ENCODE measurements around the gene ZNF264. TPM values are rescaled to one million over a fixed set of nuclear protein-coding genes. Genes with fewer than 3 reads are reported as not detected.

The ZNF264 gene
- total and polyA plus RNA-seq, 8 donors: 3.2 to 53.0 (median 32.8) TPM

GRCh38 chr19:57161985-57162539 lies 29.2 kb upstream of the ZNF264 start:
- no peaks in the 10 kb centered on the region for H3K27me3 ChIP-seq
- peaks cover 0 to 54% (median 29%) of the 10 kb centered on the region in 4 donors for H3K9me3 ChIP-seq
- DNase-seq: no peak
- H3K36me3 ChIP-seq: no peaks in the 10 kb centered on the region
- H3K27ac ChIP-seq: no peak overlapping the region
- 78 to 84% (median 81%) methylated on average over 5 of the region's 5 CpGs for WGBS, 5 donors
- intact Hi-C loops (cut with DNase I; ENCODE audit: low total_unique reads): no loop called here
- H3K4me1 ChIP-seq: no peaks in the 10 kb centered on the region
- no peak for TF ChIP-seq POLR2A (IDR thresholded peaks at IDR 0.05)
- no peak for TF ChIP-seq CTCF (IDR thresholded peaks at IDR 0.05)
- TF ChIP-seq EP300 (IDR thresholded peaks at IDR 0.05): no peak
- TF ChIP-seq POLR2AphosphoS5 (IDR thresholded peaks at IDR 0.05): no peak
- no peak overlapping the region for H3K4me3 ChIP-seq

GRCh38 chr19:57165846-57166245 lies 25.5 kb upstream of the ZNF264 start:
- Histone ChIP-seq H3K36me3 (no peaks in the 10 kb centered on the region), H3K4me3 (no peak overlapping the region), H3K9me3 (peaks cover 4 to 30% (median 9%) of the 10 kb centered on the region in 4 donors), H3K4me1 (no peaks in the 10 kb centered on the region), H3K27me3 (no peaks in the 10 kb centered on the region), H3K27ac (no peak overlapping the region)
- no peak for TF ChIP-seq CTCF (IDR thresholded peaks at IDR 0.05)
- TF ChIP-seq POLR2A (IDR thresholded peaks at IDR 0.05): no peak
- intact Hi-C loops (cut with DNase I; ENCODE audit: low total_unique reads): no loop called here
- DNase-seq: no peak
- WGBS, 5 donors: 61 to 72% (median 67%) methylated on average over 7 of the region's 7 CpGs

GRCh38 chr19:57167385-57167784 lies 23.9 kb upstream of the ZNF264 start, which contains the start of gene DUXA:
DUXA (minus strand) TSS chr19:57167485; CDS start chr19:57167443, 42 bp downstream.
- no peak for DNase-seq
- 79 to 91% (median 82%) methylated on average over 6 of the region's 6 CpGs for WGBS, 5 donors
- peaks cover 4 to 31% (median 10%) of the 10 kb centered on the region in 4 donors for H3K9me3 ChIP-seq
- no peaks in the 10 kb centered on the region for H3K36me3 ChIP-seq
- intact Hi-C loops (cut with DNase I; ENCODE audit: low total_unique reads): no loop called here
- TF ChIP-seq EP300 (IDR thresholded peaks at IDR 0.05) (no peak), CTCF (IDR thresholded peaks at IDR 0.05) (no peak), POLR2AphosphoS5 (IDR thresholded peaks at IDR 0.05) (no peak), POLR2A (IDR thresholded peaks at IDR 0.05) (no peak)
- H3K27me3 ChIP-seq: peaks cover 0 to 3% (median 0%) of the 10 kb centered on the region in 3 donors
- H3K4me3 ChIP-seq: no peak within 1 kb of the TSS
- H3K4me1 ChIP-seq: peaks cover 0 to 8% (median 1%) of the 10 kb centered on the region in 4 donors
- H3K27ac ChIP-seq: no peak within 1 kb of the TSS

GRCh38 chr19:57171551-57172081 lies 19.7 kb upstream of the ZNF264 start:
- Histone ChIP-seq H3K4me3 (peak overlapping the region; percentile 23 to 39 (median 34)), H3K27me3 (peaks cover 0 to 5% (median 0%) of the 10 kb centered on the region in 3 donors), H3K4me1 (peaks cover 0 to 14% (median 5%) of the 10 kb centered on the region in 4 donors), H3K27ac (peak overlapping the region in 2 of 5 donors; percentile 52 to 60), H3K9me3 (peaks cover 0 to 41% (median 10%) of the 10 kb centered on the region in 4 donors), H3K36me3 (no peaks in the 10 kb centered on the region)
- peak in 1 of 2 donors; percentile 84 for DNase-seq
- TF ChIP-seq CTCF (IDR thresholded peaks at IDR 0.05) (no peak), POLR2A (IDR thresholded peaks at IDR 0.05) (no peak), EP300 (IDR thresholded peaks at IDR 0.05) (no peak), POLR2AphosphoS5 (IDR thresholded peaks at IDR 0.05) (no peak)
- WGBS, 5 donors: 3 to 11% (median 4%) methylated on average over 10 to 34 of the region's 42 CpGs
- intact Hi-C loops (cut with DNase I; ENCODE audit: low total_unique reads): no loop called here

Measured in stomach (tissue), 9 donors.